SU-DHL-6 (cell line): ENCODE measurements around the gene RGS16.

Source experiments
- H2AFZ ChIP-seq: fragments of 200-600 bp; sonication (generic); 2 replicates; pipeline ENCODE4 v1.6.1; 2014; ENCODE audit warnings: low read depth, mild to moderate bottlenecking, moderate library complexity, mixed read lengths, antibody characterized with exemption, low read length; ENCODE audit not compliant: severe bottlenecking
- H3F3A ChIP-seq: fragments of 200-600 bp; shearing (Covaris generic); 2 replicates; pipeline ENCODE4 v1.6.0; 2016; ENCODE audit warnings: antibody characterized with exemption, mild to moderate bottlenecking; ENCODE audit not compliant: insufficient read depth
- H3K27ac ChIP-seq: fragments of 200-600 bp; sonication (generic); 2 replicates; pipeline ENCODE4 v1.5.1; 2016; ENCODE audit warnings: low read depth, mild to moderate bottlenecking, low read length, moderate library complexity, mixed read lengths
- H3K27me3 ChIP-seq: fragments of 200-600 bp; sonication (generic), shearing (Covaris generic); 2 replicates; pipeline ENCODE4 v1.6.0; 2014; ENCODE audit warnings: mild to moderate bottlenecking, low read length
- H3K36me3 ChIP-seq: fragments of 200-600 bp; sonication (generic); 2 replicates; pipeline ENCODE4 v1.6.1; 2014; ENCODE audit warnings: mild to moderate bottlenecking, low read length, mixed read lengths
- H3K4me2 ChIP-seq: fragments of 300-600, 200-600 bp; shearing (Covaris generic), sonication (generic); 2 replicates; pipeline ENCODE4 v1.6.0; 2014; ENCODE audit warnings: low read length, low read depth, mild to moderate bottlenecking; ENCODE audit not compliant: poor library complexity, severe bottlenecking
- H3K4me3 ChIP-seq: fragments of 200-600 bp; sonication (generic); 2 replicates; pipeline ENCODE4 v1.5.1; 2014; ENCODE audit warnings: antibody characterized with exemption, low read length, mild to moderate bottlenecking, mixed read lengths; ENCODE audit not compliant: insufficient read depth, poor library complexity, severe bottlenecking
- H3K79me2 ChIP-seq: fragments of 200-600 bp; sonication (generic); 2 replicates; pipeline ENCODE4 v1.6.1; 2014; ENCODE audit warnings: mild to moderate bottlenecking, low read length, moderate library complexity; ENCODE audit not compliant: insufficient read depth
- H3K9ac ChIP-seq: fragments of 200-600 bp; sonication (generic); 2 replicates; pipeline ENCODE4 v1.7.0; 2014; ENCODE audit warnings: mild to moderate bottlenecking, low read length
- H3K9me2 ChIP-seq: fragments of 200-600 bp; sonication (generic); replicated peaks from 2 replicates; pipeline ENCODE4 v1.6.1; 2014; ENCODE audit warnings: low read length; ENCODE audit not compliant: insufficient read depth
- H3K9me3 ChIP-seq: fragments of 200-600 bp; sonication (generic); 2 replicates; pipeline ENCODE4 v1.6.1; 2014; ENCODE audit warnings: low read length, mixed read lengths; ENCODE audit not compliant: insufficient read depth
- H4K20me1 ChIP-seq: fragments of 200-600 bp; sonication (generic); 2 replicates; pipeline ENCODE4 v1.6.1; 2014; ENCODE audit warnings: low read depth, mild to moderate bottlenecking, antibody characterized with exemption, low read length, moderate library complexity, mixed read lengths
- CTCF ChIP-seq: fragments of 200-600 bp; sonication (generic); IDR thresholded peaks from one replicate; pipeline ENCODE4 v1.5.1; 2017; ENCODE audit warnings: antibody characterized with exemption, mild to moderate bottlenecking, low read length, moderate library complexity; ENCODE audit not compliant: insufficient read depth, poor library complexity, severe bottlenecking
- EZH2phosphoT487 ChIP-seq: fragments of 200-600 bp; sonication (generic), shearing (Covaris generic); conservative IDR thresholded peaks from 2 replicates; pipeline ENCODE4 v1.6.1; 2018; ENCODE audit warnings: mild to moderate bottlenecking, antibody characterized with exemption, low read length, moderate library complexity, mixed read lengths

The RGS16 gene

GRCh38 chr1:182561456-182561855 is 42.7 kb downstream of the RGS16 start:
- H3K4me2 ChIP-seq, result no peak overlapping the region
- H3K27me3 ChIP-seq, result no peaks in the 10 kb centered on the region
- H3K36me3 ChIP-seq, result peaks cover 6% of the 10 kb centered on the region
- no peak overlapping the region for H2AFZ ChIP-seq
- no peaks in the 10 kb centered on the region; the same call in 1 of the 2 replicates for H3F3A ChIP-seq
- TF ChIP-seq CTCF, result no peak
- TF ChIP-seq EZH2phosphoT487, result no peak
- H3K27ac ChIP-seq, result no peak overlapping the region
- no peaks in the 10 kb centered on the region for H3K9me2 ChIP-seq
- H3K9me3 ChIP-seq, result no peaks in the 10 kb centered on the region; the same call in 1 of the 2 replicates
- no peaks in the 10 kb centered on the region for H3K79me2 ChIP-seq
- no peak overlapping the region for H3K9ac ChIP-seq
- H3K4me3 ChIP-seq, result no peak overlapping the region
- H4K20me1 ChIP-seq, result no peaks in the 10 kb centered on the region

- no peak overlapping the region for H3K4me2 ChIP-seq
- H2AFZ ChIP-seq, result no peak overlapping the region
- H3K27ac ChIP-seq, result no peak overlapping the region
- no peaks in the 10 kb centered on the region for H3K9me2 ChIP-seq
- no peak overlapping the region for H3K9ac ChIP-seq
- H3F3A ChIP-seq, result no peaks in the 10 kb centered on the region; the same call in 1 of the 2 replicates
- TF ChIP-seq CTCF (no peak), EZH2phosphoT487 (no peak)
- no peaks in the 10 kb centered on the region for H3K36me3 ChIP-seq
- no peak overlapping the region for H3K4me3 ChIP-seq
- H3K27me3 ChIP-seq, result no peaks in the 10 kb centered on the region
- H3K79me2 ChIP-seq, result no peaks in the 10 kb centered on the region
- no peaks in the 10 kb centered on the region for H3K9me3 ChIP-seq
- no peaks in the 10 kb centered on the region for H4K20me1 ChIP-seq
Measured at GRCh38 chr1:182560392-182560984, 43.7 kb downstream of the RGS16 start.

GRCh38 chr1:182556279-182556678 is 47.9 kb downstream of the RGS16 start:
- H3K36me3 ChIP-seq, result no peaks in the 10 kb centered on the region
- H3K4me2 ChIP-seq, result no peak overlapping the region
- no peaks in the 10 kb centered on the region for H3F3A ChIP-seq
- H3K9me2 ChIP-seq, result no peaks in the 10 kb centered on the region
- H3K27ac ChIP-seq, result no peak overlapping the region
- TF ChIP-seq CTCF (no peak), EZH2phosphoT487 (no peak)
- no peak overlapping the region for H3K4me3 ChIP-seq
- H4K20me1 ChIP-seq, result no peaks in the 10 kb centered on the region
- no peak overlapping the region for H3K9ac ChIP-seq
- no peaks in the 10 kb centered on the region for H3K9me3 ChIP-seq
- no peaks in the 10 kb centered on the region for H3K27me3 ChIP-seq
- no peak overlapping the region for H2AFZ ChIP-seq
- H3K79me2 ChIP-seq, result no peaks in the 10 kb centered on the region

GRCh38 chr1:182555493-182555892 is 48.7 kb downstream of the RGS16 start:
- no peaks in the 10 kb centered on the region for H3K36me3 ChIP-seq
- H2AFZ ChIP-seq, result no peak overlapping the region
- H4K20me1 ChIP-seq, result no peaks in the 10 kb centered on the region
- H3K27ac ChIP-seq, result no peak overlapping the region
- TF ChIP-seq EZH2phosphoT487 (no peak), CTCF (no peak)
- no peak overlapping the region for H3K4me3 ChIP-seq
- H3F3A ChIP-seq, result no peaks in the 10 kb centered on the region
- H3K27me3 ChIP-seq, result no peaks in the 10 kb centered on the region
- H3K79me2 ChIP-seq, result no peaks in the 10 kb centered on the region
- H3K4me2 ChIP-seq, result no peak overlapping the region
- no peak overlapping the region for H3K9ac ChIP-seq
- no peaks in the 10 kb centered on the region for H3K9me3 ChIP-seq
- no peaks in the 10 kb centered on the region for H3K9me2 ChIP-seq
